Caco-2 (cell line): ENCODE data around the gene THAP4. TPM values are rescaled to one million over a fixed set of nuclear protein-coding genes. Genes with fewer than 3 reads are reported as not detected.

Experiments used
- total RNA-seq: library from RNA; stranded (reverse); gene quantifications from 2 replicates; pipeline ENCODE4 v1.2.3, GENCODE V29; 2022

THAP4 gene
- total RNA-seq, 1 experiment from 2014 or later: 37.2 TPM

Other genes starting within 250 kb of the THAP4 start
- gene STK25, start 128.6 kb downstream of the THAP4 start, total RNA-seq: 92.6 and 101 TPM in 2 replicates
- 18.0 and 18.6 TPM in 2 replicates for gene BOK, start 78.4 kb downstream of the THAP4 start, total RNA-seq
- 94.5 and 101 TPM in 2 replicates for gene ATG4B, start 535 bp upstream of the THAP4 start, total RNA-seq
- gene DTYMK, start 49.7 kb upstream of the THAP4 start, total RNA-seq: 65.1 and 68.4 TPM in 2 replicates
- 28.6 and 32.2 TPM in 2 replicates for gene ING5, start 64.9 kb upstream of the THAP4 start, total RNA-seq
- gene D2HGDH, start 97.5 kb upstream of the THAP4 start, total RNA-seq: 35.4 and 41.3 TPM in 2 replicates
- 6.0 and 6.8 TPM in 2 replicates for gene GAL3ST2, start 139.7 kb upstream of the THAP4 start, total RNA-seq
- 1.5 and 3.9 TPM in 2 replicates for gene NEU4, start 172.0 kb upstream of the THAP4 start, total RNA-seq
- not detected in 2 replicates for gene PDCD1, start 221.7 kb upstream of the THAP4 start, total RNA-seq
- gene RTP5, start 232.6 kb upstream of the THAP4 start, total RNA-seq: not detected in 2 replicates